Tibial nerve (tissue), 4 donors: Measurements from ENCODE around the gene RPTOR. TPM values are rescaled to one million over a fixed set of nuclear protein-coding genes. Genes with fewer than 3 reads are reported as not detected.

ENCODE experiments used
- DNase-seq, 2 donors: peaks; one replicate each; pipeline ENCODE4 v3.0.0-alpha.2; 2019; ENCODE audit warnings: low spot score in 2 of 2
- H3K27ac ChIP-seq, 4 donors: fragments of 200-600 bp; sonication (generic) in 3 of 4; one replicate each; pipeline ENCODE4 v1.5.1; 2017 to 2019; ENCODE audit warnings: mild to moderate bottlenecking in 1 of 4
- H3K27me3 ChIP-seq, 2 donors: fragments of 200-600 bp; sonication (generic) in 1 of 2; one replicate each; pipeline versions ENCODE4 v1.5.1 to v1.6.0; 2017 to 2019
- H3K36me3 ChIP-seq, 3 donors: fragments of 200-600 bp; sonication (generic); one replicate each; pipeline ENCODE4 v1.5.1; 2018 to 2019
- H3K4me1 ChIP-seq, 4 donors: fragments of 200-600 bp; sonication (generic) in 3 of 4; one replicate each; pipeline ENCODE4 v1.5.1; 2017 to 2019
- H3K4me3 ChIP-seq, 4 donors: fragments of 200-600 bp; sonication (generic) in 3 of 4; one replicate each; pipeline ENCODE4 v1.5.1; 2017 to 2019; ENCODE audit warnings: mild to moderate bottlenecking in 1 of 4, moderate library complexity in 1 of 4
- H3K9me3 ChIP-seq, 4 donors: fragments of 200-600 bp; sonication (generic) in 3 of 4; one replicate each; pipeline ENCODE4 v1.5.1; 2017 to 2019
- EP300 ChIP-seq, 2 donors: sonication (generic); formaldehyde crosslinking; IDR thresholded peaks; one replicate each; pipeline ENCODE4 v1.6.1; 2017; ENCODE audit warnings: antibody characterized with exemption in 2 of 2, mild to moderate bottlenecking in 1 of 2
- POLR2A ChIP-seq, 2 donors: fragments of 450-650 bp; IDR thresholded peaks; one replicate each; pipeline ENCODE4 v1.6.1; 2017; ENCODE audit warnings: antibody characterized with exemption in 2 of 2, mild to moderate bottlenecking in 2 of 2, moderate library complexity in 2 of 2
- WGBS, 2 donors: methylation state at CpG; one replicate each; pipeline ENCODE4 v1.1.5; 2018; 5-methylcytosine and 5-hydroxymethylcytosine counted together
- total RNA-seq, 4 donors: library from RNA; depleted of rRNA; stranded (reverse); fragments of >200 nt; gene quantifications; one replicate each; pipeline ENCODE4 v1.1.0, GENCODE V29; 2016
- TF ChIP-seq, protein P1 (sequence below), 5 experiments: fragments of 200-600 bp in 3 of 5; fragments of 450-650 bp in 2 of 5; sonication (generic) in 3 of 5; IDR thresholded peaks; one replicate each; pipeline ENCODE4 v1.5.1; 2016 to 2019; ENCODE audit warnings: antibody characterized with exemption in 5 of 5, mild to moderate bottlenecking in 3 of 5, moderate library complexity in 2 of 5

The RPTOR gene
- total RNA-seq, 4 donors from 2014 or later: 34.7 to 56.4 (median 40.1) TPM

DNA sequence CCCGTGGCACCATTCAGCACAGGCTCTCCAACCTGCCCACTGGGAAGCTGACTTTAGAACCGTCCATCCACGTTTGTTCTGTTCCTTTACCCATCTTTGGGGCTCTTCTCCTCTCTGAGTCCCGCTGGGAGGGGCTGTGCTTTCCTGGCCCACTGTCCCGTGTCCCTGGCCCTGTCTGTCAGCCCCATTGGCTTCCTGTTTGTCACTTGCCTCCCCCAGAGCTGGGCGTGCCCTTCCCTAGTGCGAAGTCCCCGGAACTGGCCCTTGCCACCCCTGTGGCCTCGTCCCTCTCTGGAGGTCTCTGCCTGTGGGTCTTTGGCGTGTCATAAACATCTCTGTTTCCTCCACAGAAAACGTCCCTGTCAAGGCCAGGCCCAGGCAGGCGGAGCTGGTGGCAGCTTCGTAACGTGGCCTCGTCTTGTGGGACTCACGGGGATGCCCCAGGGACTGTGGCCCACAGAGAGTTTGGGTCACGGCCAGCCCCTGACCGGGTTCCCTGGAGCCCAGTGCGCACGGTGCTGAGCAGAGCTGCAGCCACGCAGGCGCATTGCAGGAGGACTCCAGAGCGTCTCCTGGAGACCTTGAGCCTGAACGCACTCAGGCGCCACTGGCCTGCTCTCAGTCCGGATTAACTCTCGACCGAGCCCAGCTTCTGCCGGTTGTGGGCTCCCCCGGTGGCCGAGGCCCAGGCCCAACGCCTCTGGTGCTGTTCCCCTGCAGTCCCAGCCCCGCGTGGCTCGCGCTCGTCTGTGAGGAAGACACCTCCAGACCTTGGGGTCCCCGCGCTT is 454.3 kb downstream of the RPTOR start:
- Histone ChIP-seq H3K36me3 (peaks cover 2 to 67% (median 21%) of the 10 kb centered on the region in 3 donors), H3K4me3 (no peak overlapping the region), H3K27me3 (peaks cover 0 to 14% of the 10 kb centered on the region in 2 donors), H3K27ac (no peak overlapping the region), H3K4me1 (peaks cover 0 to 38% (median 10%) of the 10 kb centered on the region in 4 donors), H3K9me3 (no peaks in the 10 kb centered on the region)
- no peak for DNase-seq
- TF ChIP-seq EP300 (IDR thresholded peaks at IDR 0.05) (no peak), POLR2A (IDR thresholded peaks at IDR 0.05) (no peak)
- 81 to 89% methylated on average over 25 to 29 of the region's 39 CpGs for WGBS, 2 donors

DNA sequence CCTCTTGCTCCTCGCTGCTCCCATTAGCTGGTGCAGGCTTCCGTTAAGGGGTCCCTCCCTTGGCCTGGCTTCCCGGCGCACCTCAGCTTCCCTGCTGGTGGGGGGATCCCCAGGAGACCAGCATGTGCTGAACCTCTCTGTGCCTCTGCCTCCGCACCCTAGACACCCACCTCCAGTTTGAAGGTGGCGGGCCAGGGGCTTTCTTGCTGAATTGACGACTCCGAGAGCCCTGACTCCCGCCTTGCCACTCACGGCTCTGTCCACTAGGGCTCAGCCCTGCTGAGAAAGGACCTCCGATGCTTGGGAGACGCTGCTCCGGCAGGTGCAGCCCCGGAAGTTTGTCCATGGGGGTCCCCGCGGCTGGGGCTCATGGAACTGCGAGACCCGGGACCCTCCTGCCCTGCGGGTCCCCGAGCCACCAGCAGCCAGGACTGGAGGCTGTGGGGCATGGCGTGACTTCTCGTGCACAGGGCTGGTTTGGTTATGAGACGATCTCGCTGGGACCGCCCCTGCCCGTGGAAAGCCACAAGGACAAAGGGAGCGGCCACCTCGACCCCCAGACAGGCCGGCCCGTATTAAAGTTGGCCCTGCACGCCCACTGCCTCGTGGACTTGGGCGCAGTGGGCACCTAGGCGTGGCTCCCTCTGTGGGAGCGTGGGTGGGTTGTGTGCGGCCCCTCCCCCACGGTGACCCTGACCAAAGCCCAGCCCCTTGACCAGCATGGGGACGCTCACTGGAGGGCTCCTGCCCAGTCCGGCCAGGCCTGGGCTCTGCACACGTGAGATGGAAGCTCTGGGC is 455.1 kb downstream of the RPTOR start:
- Histone ChIP-seq H3K36me3 (peaks cover 2 to 59% (median 21%) of the 10 kb centered on the region in 3 donors), H3K4me3 (no peak overlapping the region), H3K4me1 (peaks cover 0 to 39% (median 15%) of the 10 kb centered on the region in 4 donors), H3K27me3 (peaks cover 0 to 21% of the 10 kb centered on the region in 2 donors), H3K9me3 (no peaks in the 10 kb centered on the region), H3K27ac (no peak overlapping the region)
- DNase-seq: no peak
- 87 to 88% methylated on average over 16 to 30 of the region's 40 CpGs for WGBS, 2 donors
- TF ChIP-seq, protein P1, sequence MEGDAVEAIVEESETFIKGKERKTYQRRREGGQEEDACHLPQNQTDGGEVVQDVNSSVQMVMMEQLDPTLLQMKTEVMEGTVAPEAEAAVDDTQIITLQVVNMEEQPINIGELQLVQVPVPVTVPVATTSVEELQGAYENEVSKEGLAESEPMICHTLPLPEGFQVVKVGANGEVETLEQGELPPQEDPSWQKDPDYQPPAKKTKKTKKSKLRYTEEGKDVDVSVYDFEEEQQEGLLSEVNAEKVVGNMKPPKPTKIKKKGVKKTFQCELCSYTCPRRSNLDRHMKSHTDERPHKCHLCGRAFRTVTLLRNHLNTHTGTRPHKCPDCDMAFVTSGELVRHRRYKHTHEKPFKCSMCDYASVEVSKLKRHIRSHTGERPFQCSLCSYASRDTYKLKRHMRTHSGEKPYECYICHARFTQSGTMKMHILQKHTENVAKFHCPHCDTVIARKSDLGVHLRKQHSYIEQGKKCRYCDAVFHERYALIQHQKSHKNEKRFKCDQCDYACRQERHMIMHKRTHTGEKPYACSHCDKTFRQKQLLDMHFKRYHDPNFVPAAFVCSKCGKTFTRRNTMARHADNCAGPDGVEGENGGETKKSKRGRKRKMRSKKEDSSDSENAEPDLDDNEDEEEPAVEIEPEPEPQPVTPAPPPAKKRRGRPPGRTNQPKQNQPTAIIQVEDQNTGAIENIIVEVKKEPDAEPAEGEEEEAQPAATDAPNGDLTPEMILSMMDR (IDR thresholded peaks at IDR 0.05): no peak
- TF ChIP-seq POLR2A (IDR thresholded peaks at IDR 0.05) (no peak), EP300 (IDR thresholded peaks at IDR 0.05) (no peak)

DNA sequence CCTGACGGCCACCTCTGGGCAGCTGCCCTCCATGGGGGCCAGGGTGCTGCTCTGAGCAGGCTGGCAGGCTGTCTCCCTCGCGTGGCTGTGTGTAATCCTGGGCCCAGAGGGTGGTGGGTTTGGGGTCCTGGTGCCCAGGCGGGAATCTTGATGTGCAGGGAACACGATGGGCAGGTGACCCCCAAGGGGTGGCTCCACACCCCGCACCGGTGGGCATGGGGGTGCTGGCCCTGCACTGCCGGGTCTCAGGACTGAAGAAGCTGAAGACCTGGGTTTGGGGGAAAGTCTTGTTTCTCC is 455.6 kb downstream of the RPTOR start:
- Histone ChIP-seq H3K36me3 (peaks cover 2 to 54% (median 16%) of the 10 kb centered on the region in 3 donors), H3K9me3 (no peaks in the 10 kb centered on the region), H3K4me1 (peaks cover 0 to 40% (median 15%) of the 10 kb centered on the region in 4 donors), H3K27me3 (peaks cover 0 to 26% of the 10 kb centered on the region in 2 donors), H3K27ac (no peak overlapping the region), H3K4me3 (no peak overlapping the region)
- TF ChIP-seq, protein P1 (IDR thresholded peaks at IDR 0.05): no peak
- TF ChIP-seq POLR2A (IDR thresholded peaks at IDR 0.05): no peak
- TF ChIP-seq EP300 (IDR thresholded peaks at IDR 0.05): no peak
- WGBS, 2 donors: 85 to 87% methylated on average over 7 of the region's 8 CpGs
- DNase-seq: no peak

DNA sequence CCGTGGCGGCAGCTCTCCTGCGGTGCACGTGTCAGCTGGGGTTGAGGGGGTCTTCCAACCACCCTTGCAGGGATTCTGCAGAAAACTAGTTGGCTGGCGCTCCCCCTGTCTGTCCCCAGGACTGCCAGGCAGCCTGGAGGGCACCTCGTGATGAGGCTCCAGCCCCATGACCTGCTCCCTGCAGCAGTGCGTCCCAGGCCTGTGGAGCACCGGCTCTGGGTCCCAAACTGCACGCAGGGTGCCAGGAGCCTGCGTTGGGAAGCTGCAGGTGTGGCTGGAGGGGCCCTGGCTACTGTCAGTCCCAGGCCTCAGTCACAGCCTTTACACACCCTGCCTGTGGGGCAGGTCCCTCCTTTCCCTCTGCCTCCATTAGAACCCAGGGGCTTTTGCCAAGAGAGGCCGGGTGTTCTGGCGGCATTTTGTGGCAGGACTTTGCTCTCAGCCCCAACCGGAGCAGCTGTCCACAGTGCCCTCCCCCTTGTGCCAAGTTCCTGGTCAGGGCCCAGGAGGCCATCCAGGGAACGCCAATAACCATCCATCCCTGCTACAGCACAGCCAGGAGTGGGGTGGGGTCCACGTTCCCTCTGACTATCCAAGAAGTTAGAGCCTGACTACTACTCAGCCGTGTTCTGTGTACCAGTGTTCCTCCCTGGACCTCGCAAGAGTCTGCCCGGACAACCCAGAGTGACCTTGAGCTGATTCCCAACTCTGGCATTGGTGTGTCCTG is 456.2 kb downstream of the RPTOR start:
- Histone ChIP-seq H3K4me1 (peaks cover 0 to 40% (median 15%) of the 10 kb centered on the region in 4 donors), H3K9me3 (no peaks in the 10 kb centered on the region), H3K36me3 (peaks cover 2 to 49% (median 16%) of the 10 kb centered on the region in 3 donors), H3K4me3 (no peak overlapping the region), H3K27ac (no peak overlapping the region), H3K27me3 (peaks cover 0 to 32% of the 10 kb centered on the region in 2 donors)
- no peak for TF ChIP-seq EP300 (IDR thresholded peaks at IDR 0.05)
- TF ChIP-seq POLR2A (IDR thresholded peaks at IDR 0.05): no peak
- TF ChIP-seq, protein P1 (IDR thresholded peaks at IDR 0.05): no peak
- no peak for DNase-seq
- WGBS, 2 donors: 60 to 70% methylated on average over 9 to 14 of the region's 18 CpGs

DNA sequence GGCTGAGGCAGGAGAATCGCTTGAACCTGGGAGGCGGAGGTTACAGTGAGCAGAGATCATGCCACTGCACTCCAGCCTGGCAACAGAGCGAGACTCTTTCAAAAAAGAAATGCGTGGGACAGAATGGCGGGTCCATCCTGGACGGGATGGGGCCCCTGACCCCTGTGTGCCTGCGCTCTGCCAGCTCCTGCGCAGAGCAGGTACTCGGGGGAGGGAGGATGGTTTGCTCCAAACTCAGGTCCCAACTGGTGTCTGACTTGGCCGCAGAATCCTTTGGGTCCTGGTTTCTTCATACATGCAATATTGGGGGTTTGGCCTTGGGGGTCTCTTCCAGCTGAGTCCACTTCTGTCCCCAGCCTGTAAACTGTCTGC is 457.4 kb downstream of the RPTOR start:
- 79% methylated on average over 10 of the region's 10 CpGs for WGBS, 2 donors
- DNase-seq: no peak
- TF ChIP-seq, protein P1 (IDR thresholded peaks at IDR 0.05): no peak
- TF ChIP-seq EP300 (IDR thresholded peaks at IDR 0.05) (no peak), POLR2A (IDR thresholded peaks at IDR 0.05) (no peak)
- Histone ChIP-seq H3K36me3 (peaks cover 0 to 36% (median 8%) of the 10 kb centered on the region in 3 donors), H3K27ac (peak overlapping the region in 1 of 4 donors; percentile 0), H3K4me1 (peaks cover 0 to 40% (median 15%) of the 10 kb centered on the region in 4 donors), H3K27me3 (peaks cover 0 to 40% of the 10 kb centered on the region in 2 donors), H3K9me3 (no peaks in the 10 kb centered on the region), H3K4me3 (no peak overlapping the region)
